GM19467 (cell line): Measurements from ENCODE around the gene TTC14.
"Not testable (repeated sequence)": the region's sequence is repeated elsewhere in the genome, so short reads cannot be mapped to it uniquely, and the experiment has no call there.

Experiments
- ATAC-seq: cut with Tn5 transposase; IDR thresholded peaks from one replicate; pipeline ENCODE4 v1.9.1; 2021; ENCODE audit warnings: mild to moderate bottlenecking, moderate library complexity; ENCODE audit not compliant: unreplicated experiment

Gene TTC14

GRCh38 chr3:180601688-180602666, at the start of gene TTC14:
Gene TTC14 (plus strand): TSS chr3:180602163. CDS start chr3:180602262, 99 bp downstream.
- ATAC-seq: peak; percentile 98

- no peak for ATAC-seq
Measured at GRCh38 chr3:180563406-180563805, 38.6 kb upstream of the TTC14 start.

DNA sequence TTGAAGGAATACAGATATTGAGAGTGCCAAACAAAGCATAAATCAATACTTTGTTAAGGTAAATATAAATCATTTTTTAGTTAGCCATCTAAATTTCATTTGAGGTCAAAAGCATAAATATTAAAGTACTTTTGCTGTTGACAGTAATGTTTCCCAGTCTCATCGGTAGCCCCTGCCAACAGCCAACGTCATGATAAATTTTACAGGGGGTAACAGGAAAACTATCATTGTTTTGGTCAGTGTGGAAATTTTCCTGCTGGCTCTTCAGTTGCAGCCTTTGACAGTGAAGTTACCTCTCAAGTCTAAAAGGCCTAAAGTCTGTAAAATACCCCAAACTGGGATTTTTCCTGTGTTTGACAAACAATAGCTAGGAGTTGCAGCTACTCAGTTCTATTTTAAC, 37.3 kb upstream of the TTC14 start:
- no peak for ATAC-seq

DNA sequence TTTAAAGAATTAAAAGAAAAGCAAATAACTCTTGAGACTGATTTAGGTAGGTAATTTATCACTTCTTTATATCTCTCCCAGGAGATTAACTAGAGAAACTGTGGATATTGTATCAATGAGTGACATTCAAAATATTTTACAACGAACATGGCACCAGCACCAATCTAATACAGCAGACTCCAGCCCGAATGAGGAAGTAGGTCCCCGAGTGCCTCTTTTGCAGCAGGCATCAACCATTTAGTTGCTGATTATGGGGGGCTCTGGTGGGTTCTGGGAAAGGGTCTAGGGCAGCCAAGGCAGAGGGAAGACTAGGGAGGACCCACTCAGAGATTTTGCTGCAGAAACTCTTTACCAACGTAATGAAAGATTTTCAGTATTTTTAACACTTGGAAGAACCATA, 31.7 kb upstream of the TTC14 start:
- ATAC-seq: no peak

DNA sequence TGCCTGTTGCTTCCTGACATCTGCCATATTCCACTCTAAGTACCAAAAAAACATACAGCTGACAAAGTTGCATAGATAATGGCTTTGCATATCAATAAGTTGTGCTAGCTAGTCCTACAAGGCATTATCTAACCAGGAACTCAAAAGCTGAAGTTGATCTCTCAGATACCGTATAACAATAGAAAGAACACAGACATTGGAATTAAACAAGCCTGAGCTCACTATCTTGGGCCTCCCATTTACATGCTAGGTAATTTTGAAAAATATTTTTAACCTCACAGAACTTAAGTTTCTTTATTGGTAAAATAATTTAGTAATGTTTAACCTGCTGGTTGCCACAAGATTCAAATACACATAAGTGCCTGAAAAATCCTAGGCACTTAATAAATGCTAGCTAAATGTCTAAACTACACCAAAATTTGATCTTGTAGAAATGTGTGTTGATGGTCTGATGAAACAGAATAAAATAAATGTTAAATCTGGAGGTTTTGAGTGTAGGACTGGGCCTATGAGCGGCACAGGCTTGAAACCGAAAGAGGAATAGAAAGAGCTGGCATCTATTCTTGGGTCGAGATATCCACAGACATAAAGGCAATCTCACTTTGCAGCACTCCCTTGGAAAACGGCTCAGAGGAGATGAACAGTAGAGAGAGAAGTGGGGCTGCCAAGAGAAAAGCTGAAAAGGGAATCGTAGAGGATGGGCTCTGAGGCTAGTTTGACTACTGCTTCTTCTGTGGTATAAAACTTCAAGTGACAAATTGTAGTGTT, 29.9 kb upstream of the TTC14 start:
- ATAC-seq: peak; percentile 88

DNA sequence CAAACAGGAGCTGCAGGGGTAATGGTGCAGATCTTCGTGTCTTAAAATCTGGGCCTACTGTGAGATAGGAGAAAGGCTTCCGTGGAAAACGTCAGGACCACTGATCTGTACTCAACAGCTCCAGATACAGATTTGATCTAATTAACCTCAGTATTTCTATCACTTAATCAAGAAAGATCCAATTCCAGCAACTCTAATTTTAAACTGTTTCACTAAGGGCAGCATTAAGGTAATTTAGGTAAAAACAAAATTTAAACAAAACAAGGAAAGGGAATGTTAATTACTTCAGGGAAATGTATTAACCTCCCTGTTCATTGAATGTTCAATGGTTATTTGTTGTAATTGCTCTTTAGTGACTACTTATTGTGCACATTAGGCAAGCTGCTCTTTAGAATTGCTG, 26.4 kb upstream of the TTC14 start:
- ATAC-seq: no peak

GRCh38 chr3:180580934-180581333, 21.0 kb upstream of the TTC14 start:
- no peak for ATAC-seq

GRCh38 chr3:180590396-180590795, 11.6 kb upstream of the TTC14 start:
- ATAC-seq: no peak

DNA sequence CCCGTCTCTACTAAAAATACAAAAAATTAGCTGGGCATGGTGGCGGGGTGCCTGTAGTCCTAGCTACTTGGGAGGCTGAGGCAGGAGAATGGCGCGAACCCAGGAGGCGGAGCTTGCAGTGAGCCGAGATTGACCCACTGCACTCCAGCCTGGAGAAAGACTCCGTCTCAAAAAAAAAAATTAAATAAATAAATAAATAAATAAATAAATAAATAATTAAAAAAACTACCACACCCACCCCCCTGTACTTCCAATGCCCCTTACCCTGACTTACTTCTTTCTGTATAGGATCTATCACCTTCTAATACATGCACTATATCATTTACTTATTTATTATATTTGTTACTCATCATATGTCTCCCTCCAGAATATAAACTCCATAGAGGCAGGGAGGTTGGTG, 8.3 kb upstream of the TTC14 start:
- not testable (repeated sequence) for ATAC-seq

DNA sequence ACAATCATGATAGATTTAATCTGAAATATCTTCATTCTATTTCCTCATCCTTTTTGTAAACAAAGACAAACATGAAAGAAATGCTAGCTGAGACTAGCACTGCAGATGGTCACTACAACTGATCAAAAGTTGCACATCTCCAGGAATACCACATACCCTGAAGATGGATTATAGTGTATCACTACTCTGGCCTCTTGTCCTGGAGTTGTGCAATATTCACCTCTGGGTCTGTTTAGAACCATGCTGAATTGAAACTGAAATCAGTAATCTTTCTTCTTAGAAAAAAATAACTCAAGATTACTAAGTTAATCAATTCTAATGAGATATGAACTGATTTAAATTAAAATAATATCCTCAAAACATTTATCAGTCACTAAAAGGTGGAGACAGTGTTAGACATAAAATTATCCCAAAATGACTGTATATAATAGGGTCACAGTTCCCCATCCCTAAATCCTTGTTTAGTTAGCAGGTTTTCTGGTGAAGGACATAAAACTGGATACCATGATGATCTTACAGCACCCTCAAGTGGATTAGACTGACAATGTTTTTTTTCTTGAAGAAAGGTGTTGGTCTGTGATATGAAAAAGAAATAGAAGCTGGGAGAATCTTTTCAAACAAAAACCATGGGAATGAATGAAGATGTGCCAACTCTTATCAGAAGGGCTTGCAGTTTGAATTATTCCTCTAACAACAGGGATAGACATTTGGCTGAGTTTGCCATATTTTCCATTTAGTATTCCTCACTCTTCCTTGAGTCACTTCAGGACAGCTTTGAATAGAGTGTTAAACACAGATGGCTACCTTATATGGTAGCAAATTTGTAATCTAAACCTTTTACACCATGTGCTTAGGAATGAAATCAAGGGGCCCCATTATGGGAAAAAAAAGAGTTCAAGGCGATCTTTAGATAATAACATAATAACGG, 7.1 kb upstream of the TTC14 start:
- peak; percentile 72 for ATAC-seq

DNA sequence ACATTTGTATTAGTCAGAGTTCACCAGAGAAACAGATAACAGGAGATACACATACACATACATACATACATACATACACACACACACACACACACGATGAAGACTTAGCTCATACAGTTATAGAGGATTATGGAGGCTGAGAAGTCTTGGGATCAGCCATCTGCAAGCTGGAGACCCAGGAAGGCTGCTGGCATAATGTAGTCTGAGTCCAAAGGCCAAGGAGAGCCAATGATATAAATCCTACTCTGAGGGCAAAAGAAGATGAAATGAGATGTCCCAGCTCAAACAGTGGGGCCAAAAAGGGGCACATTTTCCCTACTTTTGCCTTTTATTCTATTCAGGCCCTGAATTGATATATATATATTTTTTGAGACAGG, 6.4 kb upstream of the TTC14 start:
- ATAC-seq: no peak

GRCh38 chr3:180600473-180600872, 1.5 kb upstream of the TTC14 start:
- no peak for ATAC-seq

DNA sequence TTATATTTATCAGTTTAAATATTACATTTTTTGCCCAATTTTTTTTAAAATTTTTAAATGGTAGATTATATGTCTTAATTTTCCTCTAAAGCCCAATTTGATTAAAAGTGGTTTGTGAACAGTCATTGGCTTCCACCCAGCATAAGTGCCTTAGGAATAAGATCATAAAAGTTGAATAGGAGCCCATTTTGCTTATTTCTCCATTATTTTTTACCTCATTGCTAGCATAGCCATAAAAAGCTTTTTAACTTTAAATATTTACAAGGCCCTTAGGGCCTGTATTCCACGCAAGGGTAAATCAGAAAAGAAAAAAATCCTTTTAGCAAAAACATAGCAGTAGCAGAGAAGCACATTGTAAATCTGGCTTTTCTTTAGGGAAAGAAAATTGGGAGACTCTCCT, 9.0 kb downstream of the TTC14 start:
- no peak for ATAC-seq

DNA sequence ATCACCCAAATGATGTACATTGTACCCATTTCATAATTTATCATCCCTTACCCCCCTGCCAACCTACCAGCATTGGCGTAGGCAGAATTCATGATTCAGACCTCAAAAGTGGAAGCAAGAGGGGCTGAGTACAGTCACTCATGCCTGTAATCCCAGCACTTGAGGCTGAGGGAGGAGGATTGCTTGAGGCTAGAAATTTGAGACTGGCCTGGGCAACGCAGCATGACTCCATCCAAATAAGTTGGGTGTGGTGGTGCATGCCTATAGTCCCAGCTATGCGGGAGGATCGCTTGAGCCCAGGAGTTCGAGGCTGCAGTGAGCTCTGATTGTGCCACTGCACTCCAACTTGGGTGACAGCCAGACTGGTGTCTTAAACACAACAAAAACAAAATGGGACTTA, 10.4 kb downstream of the TTC14 start:
- no peak for ATAC-seq

GRCh38 chr3:180615954-180616353, 14.0 kb downstream of the TTC14 start:
- no peak for ATAC-seq

DNA sequence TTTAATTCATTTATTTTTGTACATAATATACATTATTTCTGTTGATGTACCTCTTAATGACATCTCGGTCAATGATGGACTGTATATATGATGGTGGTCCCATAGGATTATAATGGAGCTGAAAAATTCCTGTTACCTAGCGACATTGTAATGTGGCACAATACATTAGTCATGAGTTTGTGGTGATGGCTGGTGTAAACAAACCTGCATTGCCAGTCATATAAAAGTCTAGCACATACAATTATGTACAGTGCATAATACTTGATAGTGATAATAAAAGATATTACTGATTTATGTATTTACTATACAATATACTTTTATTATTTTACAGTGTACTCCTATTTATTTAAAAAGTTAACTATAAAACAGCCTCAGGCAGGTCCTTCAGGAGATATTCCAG, 15.1 kb downstream of the TTC14 start:
- ATAC-seq: no peak

DNA sequence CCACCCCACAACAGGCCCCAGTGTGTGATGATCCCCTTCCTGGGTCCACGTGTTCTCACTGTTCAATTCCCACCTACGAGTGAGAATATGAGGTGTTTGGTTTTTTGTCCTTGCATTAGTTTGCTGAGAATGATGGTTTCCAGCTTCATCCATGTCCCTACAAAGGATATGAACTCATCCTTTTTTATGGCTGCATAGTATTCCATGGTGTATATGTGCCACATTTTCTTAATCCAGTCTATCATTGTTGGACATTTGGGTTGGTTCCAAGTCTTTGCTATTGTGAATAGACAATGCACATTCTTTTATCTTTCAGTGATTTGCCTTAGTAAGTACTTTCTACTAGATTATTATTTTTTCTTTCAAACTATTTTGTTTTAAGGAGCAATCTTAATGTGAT, 16.6 kb downstream of the TTC14 start:
- ATAC-seq: not testable (repeated sequence)

DNA sequence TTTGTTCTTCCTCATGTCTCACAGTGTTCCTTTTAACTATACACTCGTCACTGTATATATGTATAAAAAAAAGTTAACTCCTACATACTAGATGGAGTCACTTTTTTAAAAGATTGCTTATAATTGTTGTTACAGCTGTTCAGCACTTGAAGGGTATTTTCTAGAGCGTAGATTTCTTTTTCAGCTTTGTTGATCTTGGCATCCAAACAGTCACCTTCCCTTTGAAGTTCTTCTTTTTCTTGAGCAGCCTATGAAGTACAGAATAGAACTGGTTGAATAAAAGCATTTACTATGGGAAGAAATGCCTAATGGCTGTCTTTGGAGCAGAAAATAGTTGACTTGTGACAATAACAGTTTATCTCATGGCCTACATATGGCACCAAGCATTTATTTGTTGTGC, 17.8 kb downstream of the TTC14 start:
- no peak for ATAC-seq

GRCh38 chr3:180624714-180625113, 22.8 kb downstream of the TTC14 start:
- no peak for ATAC-seq

- ATAC-seq: peak; percentile 92
Measured at GRCh38 chr3:180626844-180627243, 24.9 kb downstream of the TTC14 start.

DNA sequence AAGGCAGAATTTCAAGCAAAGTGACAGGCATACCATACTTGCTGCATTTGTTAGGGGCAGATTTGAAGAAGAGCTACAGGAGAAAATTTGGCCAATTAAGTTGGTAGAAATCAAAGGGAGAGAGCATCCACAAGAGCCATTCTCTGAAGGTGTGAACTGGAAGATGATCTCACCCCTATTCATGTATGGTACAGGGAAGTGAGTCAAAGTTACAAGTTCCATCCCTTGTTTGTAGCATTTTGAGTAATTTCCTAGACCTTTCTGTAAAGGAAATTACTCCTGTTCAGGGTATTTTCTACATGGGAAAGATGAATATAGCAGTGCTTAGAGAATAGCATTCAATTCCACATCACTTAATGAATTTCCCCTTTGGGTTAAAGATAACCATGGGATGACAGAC, 28.4 kb downstream of the TTC14 start:
- ATAC-seq: no peak
